Subcutaneous adipose tissue (tissue), 4 donors: ENCODE measurements around the gene FAM76B. TPM values are rescaled to one million over a fixed set of nuclear protein-coding genes. Genes with fewer than 3 reads are reported as not detected.

ENCODE experiments used
- CTCF ChIP-seq: fragments of 450-650 bp; IDR thresholded peaks from one replicate; pipeline ENCODE4 v1.5.1; 2016; ENCODE audit warnings: low read depth, mild to moderate bottlenecking, control low read depth, antibody characterized with exemption, moderate library complexity
- total RNA-seq, 4 donors: library from RNA; depleted of rRNA; stranded (reverse); fragments of >200 nt; gene quantifications; one replicate each; pipeline ENCODE4 v1.1.0, GENCODE V29; 2016

Gene FAM76B
- total RNA-seq, 4 donors from 2014 or later, result 37.4 to 64.5 (median 53.9) TPM

GRCh38 chr11:95827696-95828095 lies 38.1 kb upstream of the FAM76B start:
- no peak for TF ChIP-seq CTCF

GRCh38 chr11:95821640-95822039 lies 32.1 kb upstream of the FAM76B start:
- no peak for TF ChIP-seq CTCF

- TF ChIP-seq CTCF, result no peak
Observed at GRCh38 chr11:95816037-95816436, 26.5 kb upstream of the FAM76B start.

GRCh38 chr11:95805869-95806268 lies 16.3 kb upstream of the FAM76B start:
- no peak for TF ChIP-seq CTCF

GRCh38 chr11:95803973-95804372 lies 14.4 kb upstream of the FAM76B start:
- TF ChIP-seq CTCF, result no peak

GRCh38 chr11:95802806-95803205 lies 13.2 kb upstream of the FAM76B start:
- no peak for TF ChIP-seq CTCF

- TF ChIP-seq CTCF, result no peak
Observed at GRCh38 chr11:95800438-95800837, 10.9 kb upstream of the FAM76B start.
